ENCODE results near the gene DUSP7. TPM values are rescaled to one million over a fixed set of nuclear protein-coding genes. Genes with fewer than 3 reads are reported as not detected.

DUSP7 gene
- total RNA-seq = 9.6 and 10.4 TPM in 2 replicates

DNA sequence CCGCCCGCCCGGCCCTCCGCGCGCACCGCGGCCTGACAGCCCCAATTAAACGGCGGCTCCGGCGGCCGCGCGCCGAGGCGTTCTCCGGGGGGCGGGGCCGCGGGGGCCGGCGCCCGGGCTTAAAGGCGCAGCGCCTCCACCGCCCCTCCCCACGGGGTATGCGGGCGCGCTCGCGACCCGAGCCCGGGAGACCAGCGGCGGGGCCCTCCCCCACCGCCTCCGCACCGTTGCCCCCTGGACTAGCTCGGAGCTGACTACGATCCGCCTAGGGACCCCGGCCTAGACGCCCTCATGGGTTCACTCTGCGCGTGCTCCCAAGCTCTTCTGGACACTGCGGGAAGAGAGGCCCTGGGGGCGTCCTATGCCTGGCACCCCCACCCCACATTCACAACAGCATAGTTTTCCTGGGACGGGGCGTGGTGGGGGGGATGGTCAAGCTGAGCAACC is at the start of gene DUSP7:
Gene DUSP7 (minus strand): TSS at position 51 of the 447 bp plus-strand sequence. CDS start 205 bp downstream, outside the sequence.

Other genes starting within 250 kb of the DUSP7 start
- gene IQCF2, start 195.0 kb downstream of the DUSP7 start, total RNA-seq = not detected in 2 replicates
- gene IQCF5, start 181.0 kb downstream of the DUSP7 start, total RNA-seq = not detected in 2 replicates
- gene IQCF1, start 153.2 kb downstream of the DUSP7 start, total RNA-seq = not detected in 2 replicates
- 35.4 and 48.5 TPM in 2 replicates for gene RRP9, start 114.7 kb downstream of the DUSP7 start, total RNA-seq
- gene PARP3, start 114.2 kb downstream of the DUSP7 start, total RNA-seq = 7.1 and 7.8 TPM in 2 replicates
- gene GPR62, start 101.2 kb downstream of the DUSP7 start, total RNA-seq = under 0.01 TPM in 1 of 2 replicates, not detected in the other
- 20.1 and 26.0 TPM in 2 replicates for gene PCBP4, start 89.1 kb downstream of the DUSP7 start, total RNA-seq
- 10.1 and 11.6 TPM in 2 replicates for gene ABHD14B, start 82.5 kb downstream of the DUSP7 start, total RNA-seq
- gene ABHD14A, start 81.5 kb downstream of the DUSP7 start, total RNA-seq = 5.5 and 7.9 TPM in 2 replicates
- gene ACY1, start 73.0 kb downstream of the DUSP7 start, total RNA-seq = 15.6 and 19.8 TPM in 2 replicates
- gene RPL29, start 60.7 kb downstream of the DUSP7 start, total RNA-seq = 1,157 and 1,199 TPM in 2 replicates
- gene POC1A, start 97.9 kb upstream of the DUSP7 start, total RNA-seq = 9.1 and 11.4 TPM in 2 replicates
- 45.1 and 47.1 TPM in 2 replicates for gene ALAS1, start 141.6 kb upstream of the DUSP7 start, total RNA-seq
- gene TLR9, start 169.1 kb upstream of the DUSP7 start, total RNA-seq = not detected in 2 replicates
- 106 and 168 TPM in 2 replicates for gene TWF2, start 182.6 kb upstream of the DUSP7 start, total RNA-seq
- 5.8 and 12.3 TPM in 2 replicates for gene PPM1M, start 189.2 kb upstream of the DUSP7 start, total RNA-seq
- gene WDR82, start 222.1 kb upstream of the DUSP7 start, total RNA-seq = 60.4 and 83.6 TPM in 2 replicates
- 18.8 and 24.4 TPM in 2 replicates for gene GLYCTK, start 231.3 kb upstream of the DUSP7 start, total RNA-seq